H1 (cell line): ENCODE measurements around the gene LEO1. TPM values are rescaled to one million over a fixed set of nuclear protein-coding genes. Genes with fewer than 3 reads are reported as not detected.

ENCODE experiments used
- CTCF ChIA-PET: fragments of 300-600 bp; sonication (Branson Sonifier 250); formaldehyde crosslinking; loops from one replicate; lab custom pipeline; 2021; ENCODE audit not compliant: partially characterized antibody; lab: Charles Lee
- POLR2A ChIA-PET: fragments of 300-600 bp; sonication (Branson Sonifier 250); formaldehyde crosslinking; loops from one replicate; lab custom pipeline; 2021; ENCODE audit warnings: inconsistent platforms; ENCODE audit not compliant: partially characterized antibody; lab: Charles Lee
- DNase-seq, 2 experiments: peaks; one replicate each; pipeline versions ENCODE4 v3.0.0 to v3.0.0-alpha.2; 2010 to 2022; ENCODE audit warnings: low spot score in 2 of 2, low read depth in 1 of 2, mixed read lengths in 1 of 2
- FAIRE-seq: peaks from 2 replicates; lab custom pipeline; 2011; peaks lifted over from hg19 to GRCh38; lab: Jason Lieb, UNC
- H2AFZ ChIP-seq: 2 replicates; pipeline ENCODE4 v1.8.1; 2012; ENCODE audit warnings: low read length, inconsistent platforms
- H2AK5ac ChIP-seq: 2 replicates; pipeline ENCODE4 v1.6.1; 2013; ENCODE audit warnings: low read depth, low read length
- H2BK120ac ChIP-seq: replicated peaks from 2 replicates; pipeline ENCODE3; 2013; ENCODE audit warnings: low read depth, low read length, inconsistent platforms
- H2BK12ac ChIP-seq: 2 replicates; pipeline ENCODE4 v1.6.1; 2013; ENCODE audit warnings: low read depth, low read length
- H2BK15ac ChIP-seq: 2 replicates; pipeline ENCODE4 v1.6.1; 2013; ENCODE audit warnings: low read length
- H2BK20ac ChIP-seq: 2 replicates; pipeline ENCODE4 v1.6.1; 2013; ENCODE audit warnings: low read length
- H2BK5ac ChIP-seq: 2 replicates; pipeline ENCODE4 v1.6.1; 2013; ENCODE audit warnings: low read depth, low read length
- H3K14ac ChIP-seq: 2 replicates; pipeline ENCODE4 v1.6.1; 2013; ENCODE audit warnings: inconsistent platforms; ENCODE audit not compliant: insufficient read length
- H3K18ac ChIP-seq: 2 replicates; pipeline ENCODE4 v1.6.1; 2013; ENCODE audit warnings: low read length; ENCODE audit errors: extremely low read depth
- H3K23ac ChIP-seq: 2 replicates; pipeline ENCODE4 v1.6.1; 2013; ENCODE audit warnings: inconsistent platforms; ENCODE audit not compliant: insufficient read length
- H3K23me2 ChIP-seq: 2 replicates; pipeline ENCODE4 v1.6.1; 2013; ENCODE audit warnings: low read depth, low read length
- H3K27ac ChIP-seq: 2 replicates; pipeline ENCODE4 v1.6.1; 2011; ENCODE audit warnings: low read depth, low read length, inconsistent platforms
- H3K27me3 ChIP-seq, 4 experiments: replicated peaks in 1 of 4; 1 replicate in 1 of 4; 2 replicates in 3 of 4; pipeline versions ENCODE4 v1.6.1 to v1.8.1; 2011 to 2013; ENCODE audit warnings: low read length in 3 of 4, mild to moderate bottlenecking in 3 of 4, inconsistent platforms in 2 of 4, mixed read lengths in 2 of 4, moderate library complexity in 1 of 4; ENCODE audit not compliant: control insufficient read depth in 3 of 4, insufficient read depth in 3 of 4; ENCODE audit errors: extremely low read depth in 1 of 4
- H3K36me3 ChIP-seq, 4 experiments: 2 replicates each; pipeline versions ENCODE4 v1.6.1 to v1.8.1; 2011 to 2013; ENCODE audit warnings: mild to moderate bottlenecking in 4 of 4, low read length in 3 of 4, moderate library complexity in 2 of 4, control low read depth in 1 of 4, inconsistent platforms in 1 of 4; ENCODE audit not compliant: insufficient read depth in 4 of 4, control insufficient read depth in 2 of 4
- H3K4ac ChIP-seq: replicated peaks from 2 replicates; pipeline ENCODE3; 2013; ENCODE audit warnings: low read length, low read depth, mixed read lengths, inconsistent platforms; ENCODE audit not compliant: insufficient read length
- H3K4me1 ChIP-seq, 4 experiments: replicated peaks in 1 of 4; 1 replicate in 1 of 4; 2 replicates in 3 of 4; pipeline versions ENCODE4 v1.6.1 to v1.8.1; 2011 to 2013; ENCODE audit warnings: low read length in 3 of 4, inconsistent platforms in 2 of 4, mixed read lengths in 1 of 4; ENCODE audit not compliant: insufficient read depth in 4 of 4, control insufficient read depth in 3 of 4
- H3K4me2 ChIP-seq, 2 experiments: 2 replicates each; pipeline versions ENCODE4 v1.6.1 to v1.8.1; 2011 to 2013; ENCODE audit warnings: low read depth in 2 of 2, low read length in 2 of 2, control low read depth in 1 of 2, inconsistent platforms in 1 of 2, mild to moderate bottlenecking in 1 of 2; ENCODE audit not compliant: insufficient read depth in 1 of 2
- H3K4me3 ChIP-seq, 4 experiments: fragments of 200-600, 300-600 bp in 1 of 4; sonication (generic), shearing (Covaris generic), sonication (Bioruptor Twin) in 1 of 4; 2 replicates each; pipeline versions ENCODE4 v1.5.1 to v1.8.1; 2011 to 2016; ENCODE audit warnings: low read length in 4 of 4, low read depth in 3 of 4, control low read depth in 2 of 4, inconsistent platforms in 2 of 4, mild to moderate bottlenecking in 2 of 4, mixed read lengths in 1 of 4, moderate library complexity in 1 of 4; ENCODE audit not compliant: insufficient read depth in 2 of 4; ENCODE audit errors: extremely low read depth in 1 of 4
- H3K56ac ChIP-seq: replicated peaks from 2 replicates; pipeline ENCODE3; 2013; ENCODE audit warnings: low read depth, mild to moderate bottlenecking, mixed read lengths, low read length, inconsistent platforms; ENCODE audit not compliant: insufficient read length
- H3K79me1 ChIP-seq: 2 replicates; pipeline ENCODE4 v1.6.1; 2013; ENCODE audit warnings: low read depth, low read length, control low read depth
- H3K79me2 ChIP-seq, 2 experiments: 2 replicates each; pipeline versions ENCODE4 v1.6.1 to v1.8.1; 2012 to 2013; ENCODE audit warnings: low read length in 2 of 2, mild to moderate bottlenecking in 2 of 2, inconsistent platforms in 1 of 2; ENCODE audit not compliant: insufficient read depth in 2 of 2, control insufficient read depth in 1 of 2
- H3K9ac ChIP-seq, 4 experiments: replicated peaks in 1 of 4; 1 replicate in 1 of 4; 2 replicates in 3 of 4; pipeline versions ENCODE4 v1.6.1 to v1.8.1; 2011 to 2013; ENCODE audit warnings: low read depth in 3 of 4, low read length in 3 of 4, control low read depth in 2 of 4, mild to moderate bottlenecking in 2 of 4, moderate library complexity in 2 of 4, inconsistent platforms in 1 of 4; ENCODE audit errors: extremely low read depth in 1 of 4
- H3K9me3 ChIP-seq, 2 experiments: 2 replicates each; pipeline versions ENCODE4 v1.6.1 to v1.8.1; 2012 to 2013; ENCODE audit warnings: mild to moderate bottlenecking in 2 of 2, moderate library complexity in 2 of 2, control low read depth in 1 of 2, inconsistent platforms in 1 of 2, low read depth in 1 of 2, low read length in 1 of 2, mixed read lengths in 1 of 2; ENCODE audit not compliant: insufficient read depth in 2 of 2
- H4K20me1 ChIP-seq, 2 experiments: replicated peaks in 1 of 2; 2 replicates each; pipeline versions ENCODE3 to v1.8.1; 2011 to 2013; ENCODE audit warnings: inconsistent platforms in 2 of 2, low read length in 2 of 2, mild to moderate bottlenecking in 1 of 2; ENCODE audit not compliant: insufficient read depth in 2 of 2, control insufficient read depth in 1 of 2
- H4K5ac ChIP-seq: 2 replicates; pipeline ENCODE4 v1.6.1; 2013; ENCODE audit warnings: low read length, low read depth, mixed read lengths, inconsistent platforms; ENCODE audit not compliant: insufficient read length
- H4K8ac ChIP-seq: 2 replicates; pipeline ENCODE4 v1.8.0; 2013; ENCODE audit warnings: mild to moderate bottlenecking, moderate library complexity, low read length, inconsistent platforms; ENCODE audit not compliant: insufficient read depth; ENCODE audit errors: extremely low read depth
- H4K91ac ChIP-seq: replicated peaks from 2 replicates; pipeline ENCODE3; 2013; ENCODE audit warnings: low read length, mixed read lengths, inconsistent platforms; ENCODE audit not compliant: insufficient read length
- BACH1 ChIP-seq: IDR thresholded peaks from 2 replicates; pipeline ENCODE4 v1.6.1; 2012; ENCODE audit warnings: low read length, improper control_type of control experiment
- BCL11A ChIP-seq, 2 experiments: IDR thresholded peaks; one replicate each; pipeline ENCODE4 v1.6.1; 2011; ENCODE audit warnings: low read depth in 2 of 2, low read length in 2 of 2, mild to moderate bottlenecking in 2 of 2
- CEBPB ChIP-seq: IDR thresholded peaks from 2 replicates; pipeline ENCODE4 v1.6.1; 2012; ENCODE audit warnings: low read depth, low read length
- CHD1 ChIP-seq: IDR thresholded peaks from 2 replicates; pipeline ENCODE4 v1.6.1; 2012; ENCODE audit warnings: low read depth, low read length, improper control_type of control experiment
- EGR1 ChIP-seq: IDR thresholded peaks from 2 replicates; pipeline ENCODE4 v1.6.1; 2011; ENCODE audit warnings: low read depth, low read length, borderline replicate concordance
- GTF2F1 ChIP-seq: IDR thresholded peaks from 2 replicates; pipeline ENCODE4 v1.6.1; 2012; ENCODE audit warnings: low read depth, low read length, improper control_type of control experiment, borderline replicate concordance
- JUND ChIP-seq: IDR thresholded peaks from 2 replicates; pipeline ENCODE4 v1.6.1; 2011; ENCODE audit warnings: mild to moderate bottlenecking, improper control_type of control experiment, low read length
- MAFK ChIP-seq: IDR thresholded peaks from 2 replicates; pipeline ENCODE4 v1.6.1; 2012; ENCODE audit warnings: low read depth, mild to moderate bottlenecking, improper control_type of control experiment, low read length
- PHF8 ChIP-seq: fragments of 200-600 bp; sonication (generic); conservative IDR thresholded peaks from 2 replicates; pipeline ENCODE4 v1.7.1; 2012; ENCODE audit warnings: low read depth, mild to moderate bottlenecking, inconsistent platforms, low read length, moderate library complexity
- SP2 ChIP-seq: IDR thresholded peaks from 2 replicates; pipeline ENCODE4 v1.6.1; 2012; ENCODE audit warnings: mild to moderate bottlenecking, low read length, inconsistent platforms
- SRF ChIP-seq: IDR thresholded peaks from 2 replicates; pipeline ENCODE4 v1.6.1; 2011; ENCODE audit warnings: mild to moderate bottlenecking, low read depth, low read length, moderate library complexity
- TAF7 ChIP-seq: optimal IDR thresholded peaks from 2 replicates; pipeline ENCODE3; 2011; ENCODE audit warnings: low read depth, mild to moderate bottlenecking, inconsistent platforms, low read length, moderate library complexity, borderline replicate concordance
- TEAD4 ChIP-seq: IDR thresholded peaks from 2 replicates; pipeline ENCODE4 v1.6.1; 2012; ENCODE audit warnings: low read depth, low read length, inconsistent platforms, mixed read lengths
- WGBS, 2 experiments: shearing (Covaris generic) in 1 of 2; methylation state at CpG; one replicate each; pipeline versions ENCODE4 v1.1.6 to v1.1.7; 2013 to 2015; ENCODE audit warnings: low lambda C conversion rate in 2 of 2, mixed read lengths in 2 of 2, inconsistent platforms in 1 of 2, low coverage in 1 of 2, missing lambda C conversion rate in 1 of 2; ENCODE audit not compliant: insufficient replicate concordance in 2 of 2, insufficient coverage in 1 of 2, insufficient read length in 1 of 2; ENCODE audit errors: extremely low coverage in 1 of 2, missing lambda C conversion rate in 1 of 2; 5-methylcytosine and 5-hydroxymethylcytosine counted together
- polyA plus RNA-seq, 7 experiments: library from polyadenylated mRNA; depleted of rRNA in 3 of 7; stranded (reverse) in 5 of 7; unstranded in 2 of 7; fragments of >200 nt in 5 of 7; fragments of 200-250 nt in 2 of 7; gene quantifications; 1 replicate in 5 of 7; 2 replicates in 1 of 7; 4 replicates in 1 of 7; pipeline versions ENCODE4 v1.2.1 to v1.2.3, GENCODE V29; 2011 to 2013; ENCODE audit warnings: missing spikeins in 2 of 7, mixed read lengths in 2 of 7
- total RNA-seq: library from RNA; stranded (reverse); fragmentation: NEBNext Ultra II Directional; extraction: Animal tissue kit (Norgen Biotek cat#: 25700); gene quantifications from 2 replicates; pipeline ENCODE4 v1.2.1, GENCODE V29; 2021

Gene LEO1
- total and polyA plus RNA-seq, 2 of the 8 experiments (the other 6 are each of a cell fraction or from before 2014, with no cell fraction given), result 1.6 to 27.4 TPM

GRCh38 chr15:52021128-52021671 lies 49.6 kb upstream of the LEO1 start:
- H3K4ac ChIP-seq, result no peak overlapping the region
- peaks cover 2 to 12% (median 4%) of the 10 kb centered on the region in 4 experiments; a peak in 5 of 7 replicates for H3K4me1 ChIP-seq
- H3K36me3 ChIP-seq, result no peaks in the 10 kb centered on the region
- H4K8ac ChIP-seq, result no peak overlapping the region
- no peak overlapping the region for H2BK5ac ChIP-seq
- DNase-seq (no peak), FAIRE-seq (no peak)
- peaks cover 2 to 4% of the 10 kb centered on the region in 2 experiments for H4K20me1 ChIP-seq
- H2BK12ac ChIP-seq, result no peak overlapping the region
- H2AFZ ChIP-seq, result no peak overlapping the region
- TF ChIP-seq MAFK (peak; percentile 90), GTF2F1 (no peak), TAF7 (no peak), PHF8 (no peak), BACH1 (peak; percentile 98), JUND (peak; percentile 81), TEAD4 (no peak), SP2 (no peak), BCL11A (IDR thresholded peaks at IDR 0.05; ENCODE audit: low read depth in 2 of 2, low read length in 2 of 2) (no peak), CHD1 (no peak), SRF (no peak), CEBPB (peak; percentile 61; the same call in 1 of the 2 replicates), EGR1 (no peak)
- ChIA-PET CTCF (interaction anchor here (1.7 kb wide), 1 partner anchor 8 kb away, joined by 8 read pairs; no protein-coding TSS in a partner anchor), POLR2A (interaction anchor here (0.7 to 3.5 kb wide), 6 partner anchors 8 to 62 kb away, joined by 3 to 21 read pairs (median 4); partner anchors contain the start of gene LEO1)
- H3K23ac ChIP-seq, result no peak overlapping the region
- H4K91ac ChIP-seq, result no peak overlapping the region
- no peak overlapping the region for H4K5ac ChIP-seq
- no peaks in the 10 kb centered on the region for H3K9me3 ChIP-seq
- peak overlapping the region; percentile 70 to 76 for H3K4me2 ChIP-seq
- no peak overlapping the region for H2BK20ac ChIP-seq
- H2AK5ac ChIP-seq, result no peak overlapping the region
- no peak overlapping the region for H3K56ac ChIP-seq
- H3K9ac ChIP-seq, result peak overlapping the region in 1 of 4 experiments; percentile 44; a peak in 1 of 7 replicates
- peaks cover 26 to 66% of the 10 kb centered on the region in 2 experiments for H3K79me2 ChIP-seq
- no peaks in the 10 kb centered on the region for H3K27me3 ChIP-seq
- H2BK120ac ChIP-seq, result no peak overlapping the region
- no peak overlapping the region for H3K14ac ChIP-seq
- H3K27ac ChIP-seq, result no peak overlapping the region
- H3K23me2 ChIP-seq, result no peaks in the 10 kb centered on the region
- 2% methylated on average over 4 of the region's 4 CpGs; no CpG with 5 or more reads in 1 of the 2 experiments for WGBS, 2 experiments
- peak overlapping the region; percentile 26 to 96 (median 66); a peak in 6 of 8 replicates for H3K4me3 ChIP-seq
- no peak overlapping the region for H3K18ac ChIP-seq
- peaks cover 3% of the 10 kb centered on the region; the same call in 1 of the 2 replicates for H3K79me1 ChIP-seq
- H2BK15ac ChIP-seq, result no peak overlapping the region
